Aorta (tissue), 5 donors: ENCODE results near the gene SLC2A4RG. TPM values are rescaled to one million over a fixed set of nuclear protein-coding genes. Genes with fewer than 3 reads are reported as not detected.

Experiments
- ATAC-seq: fragments of 200-7000 bp; cut with Tn5 transposase; one replicate; pipeline ENCODE4 v1.9.1; 2022; ENCODE audit warnings: moderate library complexity; ENCODE audit not compliant: low FRiP score
- DNase-seq, 2 donors: peaks; one replicate each; pipeline ENCODE4 v3.0.0-alpha.2; 2020
- H3K27ac ChIP-seq, 2 donors: one replicate each; pipeline ENCODE4 v1.5.1; 2013; ENCODE audit warnings: low read length in 2 of 2, mild to moderate bottlenecking in 2 of 2, moderate library complexity in 2 of 2, control low read depth in 1 of 2, inconsistent platforms in 1 of 2, low read depth in 1 of 2
- H3K27me3 ChIP-seq, 2 donors: one replicate each; pipeline ENCODE4 v1.6.1; 2013; ENCODE audit warnings: control low read depth in 1 of 2, low read length in 1 of 2, mild to moderate bottlenecking in 1 of 2, moderate library complexity in 1 of 2; ENCODE audit not compliant: insufficient read depth in 2 of 2, control insufficient read depth in 1 of 2
- H3K36me3 ChIP-seq, 2 donors: one replicate each; pipeline ENCODE4 v1.6.1; 2013; ENCODE audit warnings: control low read depth in 1 of 2, low read length in 1 of 2, mild to moderate bottlenecking in 1 of 2; ENCODE audit not compliant: insufficient read depth in 2 of 2, control insufficient read depth in 1 of 2
- H3K4me1 ChIP-seq, 2 donors: one replicate each; pipeline ENCODE4 v1.6.1; 2013; ENCODE audit warnings: low read length in 2 of 2, control low read depth in 1 of 2, mild to moderate bottlenecking in 1 of 2, moderate library complexity in 1 of 2; ENCODE audit not compliant: insufficient read depth in 2 of 2, control insufficient read depth in 1 of 2
- H3K4me3 ChIP-seq, 2 donors: one replicate each; pipeline ENCODE4 v1.5.1; 2013; ENCODE audit warnings: low read length in 2 of 2, control low read depth in 1 of 2, mild to moderate bottlenecking in 1 of 2
- H3K9me3 ChIP-seq: one replicate; pipeline ENCODE4 v1.6.1; 2013; ENCODE audit warnings: mild to moderate bottlenecking, low read length; ENCODE audit not compliant: control insufficient read depth
- WGBS, 2 donors: extraction: QIAGEN DNeasy Blood & Tissue Kit; methylation state at CpG; one replicate each; pipeline ENCODE4 v1.1.7; 2013; 5-methylcytosine and 5-hydroxymethylcytosine counted together
- intact Hi-C, 2 donors: fragments of 100-400 bp; cut with DNase I; formaldehyde crosslinking; loops; one replicate each; pipeline versions ENCODE4 v1.14.2 to v1.15.0; 2022
- long read RNA-seq, 2 donors: library from polyadenylated mRNA; unstranded; transcript quantifications; one replicate each; pipeline ENCODE4 v2.0.0, GENCODE V29; 2020 to 2021
- polyA plus RNA-seq, 2 donors: library from polyadenylated mRNA; stranded (reverse); fragments of 200-250 nt; gene quantifications; one replicate each; pipeline ENCODE4 v1.2.3, GENCODE V29; 2013
- total RNA-seq, 2 donors: library from RNA; stranded (reverse); fragmentation: NEBNext Ultra II Directional; extraction: Animal tissue kit (Norgen Biotek cat#: 25700); gene quantifications; one replicate each; pipeline ENCODE4 v1.2.1, GENCODE V29; 2021
- donor health status: healthy with polysubstance abuse.
- donor health status: Bipolar disorder and iron deficiency.
- donor health status: DM: no; HTN: no; CAD: no.
- donor health status: DM: no; HTN: no; CAD: no.
- donor health status: DM: yes; HTN: yes; CAD: no.

SLC2A4RG gene, protein sequence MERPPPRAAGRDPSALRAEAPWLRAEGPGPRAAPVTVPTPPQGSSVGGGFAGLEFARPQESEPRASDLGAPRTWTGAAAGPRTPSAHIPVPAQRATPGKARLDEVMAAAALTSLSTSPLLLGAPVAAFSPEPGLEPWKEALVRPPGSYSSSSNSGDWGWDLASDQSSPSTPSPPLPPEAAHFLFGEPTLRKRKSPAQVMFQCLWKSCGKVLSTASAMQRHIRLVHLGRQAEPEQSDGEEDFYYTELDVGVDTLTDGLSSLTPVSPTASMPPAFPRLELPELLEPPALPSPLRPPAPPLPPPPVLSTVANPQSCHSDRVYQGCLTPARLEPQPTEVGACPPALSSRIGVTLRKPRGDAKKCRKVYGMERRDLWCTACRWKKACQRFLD
- total RNA-seq = 10 to 100 TPM; 49.9 to 72.4 TPM
- polyA plus RNA-seq = 10 to 100 TPM; 24.7 to 86.7 TPM
- long read RNA-seq, donor 1, partial matches to known transcripts = 13 of 14 reads
- long read RNA-seq, donor 1, other reads (novel, unspliced or antisense) = 1 of 14 reads
- long read RNA-seq, donor 2, transcript SLC2A4RG-201 (8 exons, 1,731 nt) = major isoform, 25 of 49 reads
- long read RNA-seq, donor 2, partial matches to known transcripts = 16 of 49 reads
- long read RNA-seq, donor 2, other reads (novel, unspliced or antisense) = 7 of 49 reads

DNA sequence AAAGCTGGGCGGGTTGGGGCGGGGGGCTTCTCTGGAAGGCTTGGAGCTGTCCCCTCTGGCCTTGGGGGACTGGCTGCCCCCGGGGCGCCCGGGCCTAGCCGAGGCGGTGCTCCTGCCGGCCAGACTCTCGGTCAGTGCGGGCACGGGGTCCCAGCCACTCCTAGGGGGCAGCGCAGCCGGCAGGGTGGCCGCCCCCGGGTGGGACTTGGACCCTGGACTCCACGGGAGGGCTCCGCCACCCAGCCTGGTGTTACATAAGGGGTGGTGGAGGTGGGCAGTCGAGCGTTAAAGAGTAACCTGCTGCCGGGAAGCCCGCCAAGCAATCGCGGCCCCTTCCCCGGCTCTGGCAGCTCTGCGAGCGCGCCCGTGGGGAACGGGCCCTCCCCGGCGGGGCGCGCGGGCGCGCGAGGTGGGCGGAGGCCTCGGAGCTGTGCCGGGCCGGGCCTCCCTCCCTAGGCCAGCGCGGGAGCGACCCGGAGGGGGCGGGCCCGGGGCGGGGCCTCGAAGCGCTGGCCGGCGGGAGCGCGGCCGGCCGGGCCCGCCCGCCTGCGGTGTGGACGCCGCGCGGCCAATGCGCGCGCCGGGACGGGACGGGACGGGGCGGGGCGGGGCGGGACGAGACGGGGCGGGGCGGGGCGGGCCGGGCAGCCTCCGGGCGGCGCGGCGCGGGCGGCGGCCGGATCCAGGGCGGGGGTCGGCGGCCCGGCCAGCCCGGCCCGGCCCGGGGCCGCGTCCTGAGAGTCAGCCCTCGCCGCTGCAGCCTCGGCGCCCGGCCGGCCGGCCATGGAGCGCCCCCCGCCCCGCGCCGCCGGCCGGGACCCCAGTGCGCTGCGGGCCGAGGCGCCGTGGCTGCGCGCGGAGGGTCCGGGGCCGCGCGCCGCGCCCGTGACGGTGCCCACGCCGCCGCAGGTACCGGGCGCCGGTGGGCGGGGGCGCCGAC is at the start of gene SLC2A4RG:
SLC2A4RG (plus strand) TSS at position 647 of the 940 bp plus-strand sequence; CDS start at position 784, 137 bp downstream.
- DNase-seq (peak; percentile 87 to 93), ATAC-seq (peak; percentile 74)
- intact Hi-C loops = loop anchor here in 1 of 2 donors (2.0 kb wide), 1 partner anchor 113 kb away; the partner anchor contains the start of gene GMEB2
- Histone ChIP-seq H3K4me3 (peak within 1 kb of the TSS; percentile 73 to 77), H3K36me3 (peaks cover 0 to 1% of the 10 kb centered on the region in 2 donors), H3K9me3 (no peaks in the 10 kb centered on the region), H3K27ac (peak within 1 kb of the TSS; percentile 63 to 68), H3K4me1 (no peaks in the 10 kb centered on the region), H3K27me3 (no peaks in the 10 kb centered on the region)
- 1% methylated on average over 48 to 136 of the region's 136 CpGs for WGBS, 2 donors

DNA sequence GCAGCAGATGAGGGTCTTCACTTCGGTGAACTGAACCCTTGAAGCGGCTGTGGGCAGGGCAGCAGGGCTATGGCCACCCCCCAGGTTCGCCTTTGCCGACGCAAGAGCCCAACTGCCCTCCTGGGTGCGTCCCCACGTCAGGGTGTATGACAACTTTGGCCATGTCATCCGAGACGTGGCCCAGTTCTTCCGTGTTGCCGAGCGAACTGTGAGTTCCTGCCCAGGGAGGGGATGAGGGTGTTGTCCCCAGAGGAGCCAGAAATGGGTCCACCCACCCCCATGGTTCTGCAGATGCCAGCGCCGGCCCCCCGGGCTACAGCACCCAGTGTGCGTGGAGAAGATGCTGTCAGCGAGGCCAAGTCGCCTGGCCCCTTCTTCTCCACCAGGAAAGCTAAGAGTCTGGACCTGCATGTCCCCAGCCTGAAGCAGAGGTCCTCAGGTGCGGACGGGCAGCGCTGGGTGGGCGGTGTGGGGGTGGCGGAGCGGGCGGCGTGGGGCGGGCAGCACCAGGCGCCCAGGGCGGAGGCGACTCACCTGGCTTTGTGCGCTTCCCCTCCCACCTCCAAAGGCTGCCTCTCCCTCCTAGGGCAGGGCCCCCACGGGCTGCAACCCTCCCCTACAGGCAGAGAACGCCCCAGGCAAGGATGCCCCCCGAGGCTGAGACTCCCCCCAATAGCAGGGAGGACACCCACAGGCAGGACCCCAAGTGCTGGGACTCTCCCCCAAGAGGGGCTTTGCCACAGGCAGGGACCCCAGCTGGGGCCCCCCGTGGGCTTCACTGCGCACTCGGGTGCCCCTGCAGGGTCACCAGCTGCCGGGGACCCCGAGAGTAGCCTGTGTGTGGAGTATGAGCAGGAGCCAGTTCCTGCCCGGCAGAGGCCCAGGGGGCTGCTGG is 49.3 kb upstream of the SLC2A4RG start:
- no peak overlapping the region for H3K4me3 ChIP-seq
- H3K27me3 ChIP-seq = no peaks in the 10 kb centered on the region
- H3K4me1 ChIP-seq = no peaks in the 10 kb centered on the region
- DNase-seq (peak in 1 of 2 donors; percentile 49), ATAC-seq (no peak)
- intact Hi-C loops = no loop called here
- no peak overlapping the region for H3K27ac ChIP-seq
- no peaks in the 10 kb centered on the region for H3K9me3 ChIP-seq
- 90 to 91% methylated on average over 36 to 40 of the region's 40 CpGs for WGBS, 2 donors
- no peaks in the 10 kb centered on the region for H3K36me3 ChIP-seq

DNA sequence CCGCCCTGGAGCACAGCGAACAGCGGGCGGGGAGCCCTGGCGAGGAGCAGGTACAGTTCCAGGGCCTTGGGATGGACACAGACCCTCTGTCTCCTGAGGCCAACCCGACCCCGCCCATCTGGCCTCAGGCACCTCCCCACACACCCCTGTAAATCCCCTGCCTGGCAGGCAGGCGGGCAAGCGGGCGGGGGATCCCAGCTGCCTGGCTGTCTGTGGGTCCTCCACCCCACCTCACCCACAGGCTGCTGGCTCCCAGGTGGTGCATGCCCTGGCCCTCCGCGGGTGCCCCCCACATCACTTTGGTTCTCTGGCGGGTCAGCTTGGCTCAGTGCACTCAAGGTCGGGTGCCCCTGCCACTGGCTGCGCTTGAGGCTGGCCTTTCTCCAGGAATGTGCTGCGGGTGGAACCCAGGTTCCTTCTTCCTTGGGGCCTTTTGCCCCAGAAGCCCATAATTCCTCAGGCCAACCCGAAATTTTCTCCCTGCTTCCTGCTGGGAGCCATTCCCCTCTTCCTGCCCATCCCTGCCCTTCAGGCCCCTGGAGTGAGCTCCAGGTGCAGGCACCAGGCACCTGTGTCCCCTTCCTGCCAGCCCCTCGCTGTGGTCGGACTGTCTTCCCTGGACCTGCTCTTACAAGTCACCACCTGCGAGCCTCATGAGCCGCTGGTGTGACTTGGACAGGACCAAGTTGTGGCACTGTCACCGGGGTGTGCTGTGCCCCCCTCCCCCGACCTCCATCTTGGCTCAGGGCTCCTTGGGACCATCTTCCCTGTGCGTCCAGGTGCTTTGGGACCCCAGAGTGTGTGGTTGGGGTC is 48.5 kb upstream of the SLC2A4RG start:
- Histone ChIP-seq H3K9me3 (no peaks in the 10 kb centered on the region), H3K36me3 (no peaks in the 10 kb centered on the region), H3K4me3 (no peak overlapping the region), H3K27ac (no peak overlapping the region), H3K27me3 (no peaks in the 10 kb centered on the region), H3K4me1 (no peaks in the 10 kb centered on the region)
- 82 to 84% methylated on average over 23 to 24 of the region's 24 CpGs for WGBS, 2 donors
- intact Hi-C loops = no loop called here
- ATAC-seq (no peak), DNase-seq (peak; percentile 49 to 76)

DNA sequence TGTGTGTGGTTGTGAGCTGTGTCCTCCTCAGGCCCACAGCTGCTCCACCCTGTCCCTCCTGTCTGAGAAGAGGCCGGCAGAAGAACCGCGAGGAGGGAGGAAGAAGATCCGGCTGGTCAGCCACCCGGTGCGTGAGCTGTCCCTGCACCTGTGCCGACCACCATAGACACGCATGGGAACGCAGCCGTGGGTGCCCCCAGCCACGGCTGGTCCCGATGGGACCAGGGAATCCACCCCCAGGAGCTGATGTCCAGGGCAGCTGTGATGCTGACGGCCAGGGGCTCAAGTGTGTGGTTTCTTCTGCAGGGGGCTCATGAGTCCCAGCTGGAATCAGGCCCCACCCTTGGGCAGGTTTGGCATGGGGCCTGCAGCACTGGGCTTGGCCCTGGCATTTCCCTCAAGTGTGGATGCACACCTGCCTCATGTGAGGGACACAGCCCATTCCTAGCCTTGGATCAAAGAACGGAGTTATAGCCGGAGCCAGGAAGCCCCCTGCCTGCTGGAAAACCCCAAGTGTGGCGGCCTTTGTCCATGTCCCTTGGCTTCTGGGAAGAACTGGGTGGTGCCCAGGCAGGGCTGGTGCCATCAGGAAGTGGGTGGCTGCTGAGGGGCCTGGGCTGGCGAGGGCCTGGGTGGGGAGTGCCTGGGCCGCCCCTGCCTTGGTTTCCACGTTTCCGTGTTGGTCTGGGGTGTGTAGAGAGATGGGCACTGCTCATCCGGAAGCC is 47.7 kb upstream of the SLC2A4RG start:
- intact Hi-C loops = no loop called here
- no peaks in the 10 kb centered on the region for H3K36me3 ChIP-seq
- no peak overlapping the region for H3K27ac ChIP-seq
- H3K27me3 ChIP-seq = no peaks in the 10 kb centered on the region
- H3K4me1 ChIP-seq = no peaks in the 10 kb centered on the region
- DNase-seq = peak; percentile 44 to 75
- WGBS, 2 donors = 85 to 87% methylated on average over 21 of the region's 21 CpGs
- no peaks in the 10 kb centered on the region for H3K9me3 ChIP-seq
- H3K4me3 ChIP-seq = no peak overlapping the region
- no peak for ATAC-seq

DNA sequence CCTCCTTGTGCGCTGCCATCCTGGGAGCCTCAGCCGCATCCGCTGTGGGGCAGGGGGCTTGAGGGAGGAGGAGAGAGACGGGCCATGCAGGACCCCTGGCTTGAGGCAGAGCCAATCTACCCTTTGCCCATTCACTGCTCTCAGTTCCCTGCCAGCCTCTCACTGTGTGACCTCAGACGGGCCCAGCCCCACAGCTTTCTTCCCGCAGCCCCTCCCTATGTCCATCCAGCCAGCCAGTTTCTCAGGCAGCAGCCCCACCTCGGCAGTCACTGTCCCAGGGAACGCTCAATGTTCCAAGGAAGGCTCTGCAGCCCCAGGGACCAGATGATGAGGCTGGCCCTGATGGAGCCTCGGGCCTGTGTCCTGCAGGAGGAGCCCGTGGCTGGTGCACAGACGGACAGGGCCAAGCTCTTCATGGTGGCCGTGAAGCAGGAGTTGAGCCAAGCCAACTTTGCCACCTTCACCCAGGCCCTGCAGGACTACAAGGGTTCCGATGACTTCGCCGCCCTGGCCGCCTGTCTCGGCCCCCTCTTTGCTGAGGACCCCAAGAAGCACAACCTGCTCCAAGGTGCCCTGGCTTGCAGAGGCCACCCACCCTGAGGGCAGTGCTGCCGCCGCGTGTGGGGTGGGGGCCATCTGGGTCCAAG is 47.0 kb upstream of the SLC2A4RG start:
- WGBS, 2 donors = 72 to 75% methylated on average over 20 of the region's 20 CpGs
- intact Hi-C loops = no loop called here
- Histone ChIP-seq H3K4me1 (no peaks in the 10 kb centered on the region), H3K36me3 (no peaks in the 10 kb centered on the region), H3K9me3 (no peaks in the 10 kb centered on the region), H3K27me3 (no peaks in the 10 kb centered on the region), H3K4me3 (no peak overlapping the region), H3K27ac (no peak overlapping the region)
- ATAC-seq (peak; percentile 2), DNase-seq (peak; percentile 60 to 76)

DNA sequence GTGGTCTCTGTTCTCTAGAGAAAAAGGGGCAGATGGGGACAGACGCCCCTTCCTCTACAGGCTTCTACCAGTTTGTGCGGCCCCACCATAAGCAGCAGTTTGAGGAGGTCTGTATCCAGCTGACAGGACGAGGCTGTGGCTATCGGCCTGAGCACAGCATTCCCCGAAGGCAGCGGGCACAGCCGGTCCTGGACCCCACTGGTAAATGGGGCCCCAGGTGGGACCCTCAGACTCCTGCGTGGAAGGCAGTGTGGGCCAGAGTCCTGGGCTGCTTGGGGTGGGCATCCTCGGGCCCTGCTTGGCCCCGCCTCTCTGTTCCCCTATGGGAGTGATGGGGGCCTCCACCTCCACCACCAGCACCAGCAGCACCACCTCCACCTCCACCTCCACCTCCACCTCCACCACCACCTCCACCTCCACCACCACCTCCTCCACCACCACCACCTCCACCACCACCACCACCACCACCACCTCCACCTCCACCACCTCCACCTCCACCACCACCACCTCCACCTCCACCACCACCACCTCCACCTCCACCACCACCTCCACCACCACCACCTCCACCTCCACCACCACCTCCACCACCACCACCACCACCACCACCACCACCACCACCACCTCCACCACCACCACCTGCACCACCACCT is 46.4 kb upstream of the SLC2A4RG start:
- H3K4me3 ChIP-seq = no peak overlapping the region
- no peak overlapping the region for H3K27ac ChIP-seq
- intact Hi-C loops = no loop called here
- H3K36me3 ChIP-seq = no peaks in the 10 kb centered on the region
- ATAC-seq (no peak), DNase-seq (peak; percentile 44 to 51)
- H3K27me3 ChIP-seq = no peaks in the 10 kb centered on the region
- no peaks in the 10 kb centered on the region for H3K9me3 ChIP-seq
- no peaks in the 10 kb centered on the region for H3K4me1 ChIP-seq
- 80 to 82% methylated on average over 10 of the region's 10 CpGs for WGBS, 2 donors
